Skeletal muscle tissue (tissue), 4 donors: Measurements from ENCODE around the gene BIK. TPM values are rescaled to one million over a fixed set of nuclear protein-coding genes. Genes with fewer than 3 reads are reported as not detected.

ENCODE experiments used
- H3K27ac ChIP-seq: one replicate; pipeline ENCODE4 v1.7.0; 2013; ENCODE audit warnings: mild to moderate bottlenecking, low read depth, low read length, inconsistent platforms
- H3K27me3 ChIP-seq, 3 donors: one replicate each; pipeline ENCODE4 v1.7.0; 2013; ENCODE audit warnings: low read length in 3 of 3; ENCODE audit not compliant: control insufficient read depth in 3 of 3, insufficient read depth in 3 of 3
- H3K36me3 ChIP-seq, 3 donors: one replicate each; pipeline ENCODE4 v1.7.0; 2013; ENCODE audit warnings: low read length in 3 of 3; ENCODE audit not compliant: control insufficient read depth in 3 of 3, insufficient read depth in 3 of 3
- H3K4me1 ChIP-seq, 3 donors: one replicate each; pipeline ENCODE4 v1.7.0; 2013; ENCODE audit warnings: low read length in 3 of 3, mild to moderate bottlenecking in 3 of 3; ENCODE audit not compliant: control insufficient read depth in 3 of 3, insufficient read depth in 3 of 3
- H3K4me3 ChIP-seq, 3 donors: one replicate each; pipeline ENCODE4 v1.7.0; 2013; ENCODE audit warnings: low read length in 3 of 3
- H3K9ac ChIP-seq, 3 donors: one replicate each; pipeline ENCODE4 v1.7.0; 2013; ENCODE audit warnings: low read length in 3 of 3, mild to moderate bottlenecking in 3 of 3, moderate library complexity in 2 of 3, low read depth in 1 of 3
- H3K9me3 ChIP-seq, 3 donors: one replicate each; pipeline ENCODE4 v1.7.0; 2013; ENCODE audit warnings: low read length in 3 of 3; ENCODE audit not compliant: control insufficient read depth in 3 of 3
- total RNA-seq: library from RNA; depleted of rRNA; stranded (reverse); fragments of >200 nt; gene quantifications from one replicate; pipeline ENCODE4 v1.2.3, GENCODE V29; 2014
- donor health status: Osteomylitis.

The BIK gene
- 0.52 TPM for total RNA-seq

- H3K9ac ChIP-seq, result peak within 1 kb of the TSS in 1 of 3 donors; percentile 33
- no peak within 1 kb of the TSS for H3K27ac ChIP-seq
- peaks cover 45 to 55% (median 49%) of the 10 kb centered on the region in 3 donors for H3K27me3 ChIP-seq
Observed at GRCh38 chr22:43110444-43110926, at the start of gene BIK. BIK (plus strand) TSS chr22:43110750; CDS start chr22:43124023, 13,273 bp downstream.

DNA sequence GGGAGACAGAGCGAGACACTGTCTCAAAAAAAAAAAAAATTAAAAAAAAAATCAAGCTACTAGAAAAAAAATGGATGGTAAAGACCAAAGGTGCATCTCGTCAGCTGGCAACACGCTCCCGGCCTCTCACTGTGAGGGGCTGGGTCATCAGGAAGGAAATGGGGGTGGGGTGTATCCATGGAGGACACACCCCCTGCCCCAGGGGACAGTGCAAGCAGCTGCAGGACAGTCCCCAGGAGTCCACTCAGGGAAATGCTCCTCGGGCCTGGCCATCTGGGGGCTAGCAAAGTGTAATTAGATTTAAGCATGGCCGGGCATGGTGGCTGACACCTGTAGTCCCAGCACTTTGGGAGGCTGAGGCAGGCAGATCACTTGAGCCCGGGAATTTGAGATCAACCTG is 44.4 kb upstream of the BIK start:
- Histone ChIP-seq H3K27ac (no peak overlapping the region), H3K4me3 (no peak overlapping the region), H3K4me1 (no peaks in the 10 kb centered on the region), H3K36me3 (peaks cover 12 to 15% (median 14%) of the 10 kb centered on the region in 3 donors), H3K9me3 (no peaks in the 10 kb centered on the region), H3K27me3 (no peaks in the 10 kb centered on the region), H3K9ac (no peak overlapping the region)

More at GRCh38 chr22:43110444-43110926, at the start of gene BIK:
- no peaks in the 10 kb centered on the region for H3K9me3 ChIP-seq
- H3K4me1 ChIP-seq, result peaks cover 9 to 14% (median 12%) of the 10 kb centered on the region in 3 donors
- no peaks in the 10 kb centered on the region for H3K36me3 ChIP-seq
- H3K4me3 ChIP-seq, result peak within 1 kb of the TSS; percentile 60 to 62 (median 60)

DNA sequence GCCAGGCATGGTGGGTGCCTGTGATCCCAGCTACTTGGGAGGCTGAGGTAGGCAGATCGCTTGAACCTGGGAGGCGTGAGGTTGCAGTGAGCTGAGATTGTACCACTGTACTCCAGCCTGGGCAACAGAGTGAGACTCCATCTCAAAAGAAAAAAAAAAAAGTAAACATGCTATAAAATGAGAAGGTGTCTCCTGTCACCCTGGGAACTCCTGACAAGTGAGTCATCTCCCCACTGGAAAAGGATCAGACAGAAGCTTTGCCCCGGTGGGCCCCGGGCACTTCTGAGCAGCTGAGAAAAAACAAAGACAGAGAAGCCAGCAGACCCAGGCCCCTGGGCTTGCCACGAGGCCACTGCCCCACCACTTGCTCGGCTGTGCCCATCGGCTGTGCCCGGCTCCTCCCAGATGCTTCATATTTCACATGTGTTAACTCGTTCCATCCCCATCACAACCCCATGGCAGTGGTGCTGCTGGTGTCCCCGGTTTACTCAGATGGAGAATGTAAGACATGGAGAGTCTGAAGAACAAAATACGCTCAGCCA is 43.6 kb upstream of the BIK start:
- Histone ChIP-seq H3K27me3 (no peaks in the 10 kb centered on the region), H3K36me3 (peaks cover 8 to 15% (median 11%) of the 10 kb centered on the region in 3 donors), H3K27ac (no peak overlapping the region), H3K9ac (no peak overlapping the region), H3K4me1 (no peaks in the 10 kb centered on the region), H3K4me3 (no peak overlapping the region), H3K9me3 (no peaks in the 10 kb centered on the region)

DNA sequence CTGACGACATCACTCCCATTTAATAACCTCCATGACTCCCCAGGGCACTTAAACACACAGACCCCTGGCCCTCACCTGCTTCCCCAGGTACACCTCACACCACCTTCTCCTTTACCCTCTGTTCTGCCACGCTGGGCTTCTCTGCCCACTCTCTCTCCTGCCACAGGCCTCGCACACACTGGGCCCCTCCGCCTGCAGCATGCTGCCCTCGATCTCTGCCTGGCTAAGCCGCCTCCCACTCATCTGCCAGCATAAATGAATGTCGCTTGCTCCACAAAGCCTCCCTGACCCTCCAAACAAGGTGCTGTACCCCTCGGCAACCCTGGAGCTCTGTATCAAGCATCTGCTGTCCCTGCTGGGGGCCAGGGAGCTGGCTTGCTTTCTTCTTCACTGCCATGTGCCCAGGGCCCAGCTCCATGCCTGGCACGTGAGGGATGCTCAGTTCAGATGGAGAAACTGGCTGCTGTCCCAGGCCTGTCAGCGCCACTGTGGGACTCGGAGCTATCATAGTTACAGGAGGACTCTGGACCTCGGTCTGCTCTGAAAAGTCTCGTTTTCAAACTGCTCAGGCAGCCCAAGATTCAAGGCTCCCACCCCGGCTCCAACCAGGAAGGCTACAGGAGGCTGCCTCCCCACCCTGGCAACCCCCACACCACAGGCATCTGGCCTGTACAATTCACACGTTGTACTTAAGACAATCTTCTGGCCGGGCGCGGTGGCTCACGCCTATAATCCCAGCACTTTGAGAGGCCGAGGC is 33.3 kb upstream of the BIK start:
- peaks cover 0 to 2% (median 0%) of the 10 kb centered on the region in 3 donors for H3K36me3 ChIP-seq
- H3K4me3 ChIP-seq, result no peak overlapping the region
- no peaks in the 10 kb centered on the region for H3K9me3 ChIP-seq
- no peak overlapping the region for H3K9ac ChIP-seq
- no peaks in the 10 kb centered on the region for H3K27me3 ChIP-seq
- H3K27ac ChIP-seq, result no peak overlapping the region
- H3K4me1 ChIP-seq, result no peaks in the 10 kb centered on the region

GRCh38 chr22:43078522-43078921 is 32.0 kb upstream of the BIK start:
- Histone ChIP-seq H3K9me3 (no peaks in the 10 kb centered on the region), H3K4me3 (no peak overlapping the region), H3K4me1 (no peaks in the 10 kb centered on the region), H3K9ac (no peak overlapping the region), H3K27ac (no peak overlapping the region), H3K27me3 (no peaks in the 10 kb centered on the region), H3K36me3 (peaks cover 0 to 2% (median 0%) of the 10 kb centered on the region in 3 donors)

DNA sequence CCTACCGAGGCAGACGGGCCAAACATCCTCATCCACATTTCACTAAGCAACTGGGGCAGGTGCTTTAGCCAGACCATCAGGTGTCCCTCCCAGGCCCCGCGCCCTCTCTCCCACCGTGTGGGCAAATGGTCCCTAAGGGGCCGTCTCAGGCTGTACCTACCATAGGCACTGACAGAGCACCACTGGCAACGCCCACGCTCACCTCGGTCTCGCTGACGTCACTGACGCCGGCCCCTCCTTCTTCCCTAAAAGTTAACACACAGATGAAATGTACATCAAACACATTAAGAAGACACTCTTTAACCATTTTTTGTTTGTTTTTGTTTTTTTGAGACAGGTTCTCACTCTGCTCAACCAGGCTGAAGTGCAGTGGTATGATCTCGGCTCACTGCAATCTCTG is 30.8 kb upstream of the BIK start:
- H3K27me3 ChIP-seq, result no peaks in the 10 kb centered on the region

DNA sequence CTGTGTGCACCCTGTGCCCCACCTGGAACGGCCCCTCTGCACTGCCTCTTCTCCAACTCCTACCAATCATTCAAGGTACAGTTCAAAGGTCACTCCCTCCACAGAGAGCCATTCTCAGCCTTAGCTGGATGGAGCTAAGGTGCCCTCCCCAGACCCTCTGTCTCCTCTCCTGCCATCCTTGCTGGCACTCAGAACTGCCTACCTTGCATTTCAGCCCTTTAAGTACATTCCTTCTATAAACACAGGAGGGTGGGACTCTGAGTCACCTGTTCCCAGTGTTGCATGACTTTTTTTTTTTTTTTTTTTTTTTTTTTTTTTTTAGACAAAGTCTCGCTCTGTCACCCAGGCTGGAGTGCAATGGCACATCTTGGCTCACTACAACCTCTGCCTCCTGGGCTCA is 29.9 kb upstream of the BIK start:
- no peaks in the 10 kb centered on the region for H3K27me3 ChIP-seq
- no peak overlapping the region for H3K4me3 ChIP-seq
- H3K9me3 ChIP-seq, result no peaks in the 10 kb centered on the region
- H3K4me1 ChIP-seq, result no peaks in the 10 kb centered on the region
- H3K9ac ChIP-seq, result no peak overlapping the region
- H3K27ac ChIP-seq, result no peak overlapping the region
- H3K36me3 ChIP-seq, result no peaks in the 10 kb centered on the region

More for the DNA sequence above, 30.8 kb upstream of the BIK start:
- Histone ChIP-seq H3K27ac (no peak overlapping the region), H3K4me3 (no peak overlapping the region), H3K9ac (no peak overlapping the region), H3K4me1 (no peaks in the 10 kb centered on the region), H3K9me3 (no peaks in the 10 kb centered on the region), H3K36me3 (peaks cover 0 to 2% (median 0%) of the 10 kb centered on the region in 3 donors)

GRCh38 chr22:43081968-43082367 is 28.6 kb upstream of the BIK start:
- H3K27me3 ChIP-seq, result no peaks in the 10 kb centered on the region
- H3K9ac ChIP-seq, result no peak overlapping the region
- no peaks in the 10 kb centered on the region for H3K9me3 ChIP-seq
- no peaks in the 10 kb centered on the region for H3K4me1 ChIP-seq
- no peaks in the 10 kb centered on the region for H3K36me3 ChIP-seq
- no peak overlapping the region for H3K27ac ChIP-seq
- no peak overlapping the region for H3K4me3 ChIP-seq

- Histone ChIP-seq H3K27ac (no peak overlapping the region), H3K36me3 (no peaks in the 10 kb centered on the region), H3K9ac (no peak overlapping the region), H3K9me3 (no peaks in the 10 kb centered on the region), H3K27me3 (no peaks in the 10 kb centered on the region), H3K4me1 (peaks cover 4 to 6% (median 5%) of the 10 kb centered on the region in 3 donors), H3K4me3 (no peak overlapping the region)
Observed at GRCh38 chr22:43085658-43086606, 24.6 kb upstream of the BIK start.
